HG03442 (cell line): ENCODE results near the gene UCKL1.
A peak's percentile ranks its signal among the peaks of the same experiment; 100 is the strongest.

Source experiments
- ATAC-seq: cut with Tn5 transposase; IDR thresholded peaks from one replicate; pipeline ENCODE4 v1.9.1; 2021; ENCODE audit warnings: mild to moderate bottlenecking, moderate library complexity; ENCODE audit not compliant: unreplicated experiment

The UCKL1 gene

DNA sequence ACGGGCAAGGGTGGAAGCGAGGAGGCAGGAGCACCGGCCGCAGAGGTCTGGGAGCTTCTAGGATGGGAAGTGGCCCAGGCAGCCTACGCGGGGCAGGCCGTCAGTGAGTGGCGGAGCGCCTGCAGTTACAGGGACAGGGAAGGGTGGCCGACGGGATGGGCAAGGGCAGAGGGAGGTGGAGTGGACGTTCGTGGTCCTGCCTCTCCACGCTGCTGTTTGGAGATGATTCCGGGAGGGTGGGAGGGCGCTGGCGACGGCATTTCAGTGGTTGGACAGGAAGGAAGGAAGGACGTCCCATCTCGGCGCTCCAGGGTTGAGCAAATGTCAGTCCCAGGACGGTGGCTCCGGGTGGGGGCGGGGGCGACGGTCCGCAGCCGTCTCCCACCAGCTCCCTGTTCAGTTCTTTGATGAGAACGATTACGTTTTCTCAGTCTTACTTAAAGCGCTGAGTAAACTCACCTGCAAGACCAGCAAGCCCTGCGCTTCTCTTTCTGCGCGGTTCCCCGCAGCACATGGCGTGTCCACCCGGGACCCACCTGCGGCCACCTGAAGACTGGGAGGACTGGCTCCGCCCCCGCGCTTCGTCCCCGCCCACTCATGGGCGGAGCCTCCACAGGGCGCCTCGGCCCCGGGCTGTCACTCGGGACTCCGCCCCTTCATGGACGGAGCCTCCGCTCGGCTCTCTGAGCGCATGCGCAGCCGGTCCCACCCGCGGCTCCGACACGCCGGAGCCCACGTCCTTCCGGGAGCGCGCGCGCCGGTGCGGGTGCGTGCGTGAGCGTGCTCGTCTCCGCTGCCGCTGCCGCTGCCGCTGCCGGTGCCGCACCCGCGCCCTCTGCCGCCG, 61.6 kb downstream of the UCKL1 start, which contains the start of gene DNAJC5:
TSS of gene DNAJC5 (plus strand) at position 769 of the 844 bp plus-strand sequence. CDS start 33,220 bp downstream, outside the sequence.
- ATAC-seq, result peak; percentile 82

DNA sequence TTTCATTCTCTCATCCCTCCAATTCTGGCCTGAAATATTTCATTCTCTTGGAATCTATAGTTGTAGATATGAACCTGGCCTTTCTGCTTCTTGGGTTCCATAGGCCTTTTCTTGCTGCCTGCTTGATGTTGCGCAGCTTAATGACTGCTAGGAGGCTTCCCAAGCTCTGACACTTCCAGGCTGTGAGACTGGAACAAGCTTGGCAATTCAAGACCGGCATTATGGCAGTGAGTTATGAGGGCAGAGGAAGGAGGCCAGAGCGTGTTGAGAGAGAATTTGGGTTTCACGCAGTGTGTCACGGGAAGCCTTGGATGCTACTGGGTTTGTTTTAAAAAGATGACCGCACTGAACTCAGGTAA, 62.2 kb downstream of the UCKL1 start:
- no peak for ATAC-seq

- ATAC-seq, result no peak
These were observed 63.8 kb downstream of the UCKL1 start for GRCh38 chr20:63892402-63892801.

GRCh38 chr20:63891061-63892002, 64.9 kb downstream of the UCKL1 start:
- no peak for ATAC-seq

DNA sequence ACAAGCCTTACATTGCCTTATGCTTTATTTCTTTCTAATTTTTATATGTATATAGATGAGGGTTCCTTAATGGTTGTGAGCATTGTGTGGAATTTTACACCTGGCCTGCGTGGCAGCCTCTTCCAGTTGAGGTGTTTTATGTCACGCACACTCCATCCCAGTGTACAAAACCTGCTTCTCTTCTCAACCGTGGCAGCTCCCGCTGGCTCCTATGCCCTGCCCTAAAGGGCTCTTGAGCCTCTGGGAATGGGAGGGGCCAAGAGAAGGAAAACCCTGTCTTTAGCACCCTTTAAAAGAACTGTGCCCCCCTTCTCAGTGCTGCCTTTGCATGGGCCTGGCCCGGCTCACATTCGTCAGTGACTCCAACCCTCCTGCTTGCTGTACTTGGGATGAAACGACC, 65.6 kb downstream of the UCKL1 start:
- ATAC-seq, result no peak

DNA sequence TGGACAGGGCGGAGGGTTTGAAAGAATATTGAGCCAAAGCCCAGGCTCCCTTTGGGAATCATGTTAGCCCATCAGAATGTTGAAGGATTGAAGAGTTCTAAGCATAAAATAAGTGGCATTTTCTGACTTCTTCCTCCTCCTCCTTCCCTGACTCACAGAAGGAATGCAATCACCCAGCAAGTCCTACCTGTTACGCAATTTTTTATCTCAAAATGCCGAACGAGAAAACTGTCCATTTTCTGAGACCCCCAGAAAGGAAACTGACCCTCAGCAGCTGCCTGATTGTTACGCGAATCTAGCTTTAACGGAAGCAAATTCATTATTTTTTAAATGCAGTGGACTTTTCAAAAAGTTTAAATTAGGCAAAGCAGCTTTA, 66.0 kb downstream of the UCKL1 start:
- no peak for ATAC-seq
